ENCODE results near the gene QRSL1. TPM values are rescaled to one million over a fixed set of nuclear protein-coding genes. Genes with fewer than 3 reads are reported as not detected.

The QRSL1 gene
- total and polyA plus RNA-seq, 9 of the 15 experiments (the other 6 are each of a cell fraction or from before 2014, with no cell fraction given) = 14.6 to 31.5 (median 23.0) TPM

GRCh38 chr6:106637717-106638341 is 8.5 kb downstream of the QRSL1 start (continued):
- TF ChIP-seq FOXA3 (CRISPR knock-in tag; conservative IDR thresholded peaks at IDR 0.05 in 1 of 2, IDR thresholded peaks at IDR 0.05 in 1 of 2) = 0 out of 4 replicates have a peak, but pooled peaks of 1 of the 2 experiments have one; percentile 19
- no peak for TF ChIP-seq HIVEP1 (CRISPR knock-in tag; IDR thresholded peaks at IDR 0.05)
- no peak for TF ChIP-seq KLF6 (CRISPR knock-in tag; IDR thresholded peaks at IDR 0.05; ENCODE audit: borderline replicate concordance)
- TF ChIP-seq ADNP (tag; IDR thresholded peaks at IDR 0.05) = no peak
- TF ChIP-seq CBX1 (IDR thresholded peaks at IDR 0.05; ENCODE audit: low read depth) = no peak
- TF ChIP-seq ZNF511 (CRISPR knock-in tag; IDR thresholded peaks at IDR 0.05) = no peak
- no peak for TF ChIP-seq ZNF274 (IDR thresholded peaks at IDR 0.05; ENCODE audit: borderline replicate concordance, low read depth, low read length)
- TF ChIP-seq MEIS2 (IDR thresholded peaks at IDR 0.05; ENCODE audit: partially characterized antibody) = peak; percentile 84

GRCh38 chr6:106639812-106640211 is 10.4 kb downstream of the QRSL1 start:
- H3K9ac ChIP-seq (ENCODE audit: insufficient read depth in 1 of 2, low read depth in 2 of 2, low read length in 2 of 2) = no peak overlapping the region
- peaks cover 3% of the 10 kb centered on the region for H3K9me1 ChIP-seq (ENCODE audit: control insufficient read depth, insufficient read depth, low read length)
- H3K9me3 ChIP-seq (replicated peaks; ENCODE audit: control insufficient read depth, insufficient read depth, low read depth, low read length) = no peaks in the 10 kb centered on the region
- peaks cover 3 to 9% of the 10 kb centered on the region in 2 experiments; a peak in 4 of 5 replicates for H3K4me1 ChIP-seq (replicated peaks in 1 of 2; ENCODE audit: control insufficient read depth in 2 of 2, insufficient read depth in 2 of 2, low read length in 2 of 2)
- H3K79me2 ChIP-seq (ENCODE audit: control insufficient read depth, insufficient read depth, low read length) = peaks cover 43% of the 10 kb centered on the region
- in situ Hi-C loops (cut with MboI) = no loop called here
- ATAC-seq (no peak), DNase-seq (ENCODE audit: extremely low read depth in 1 of 4, low spot score in 3 of 4) (no peak), FAIRE-seq (no peak)
- no peak overlapping the region for H2AFZ ChIP-seq (ENCODE audit: low read depth, low read length)
- H3K4me3 ChIP-seq = no peak overlapping the region
- POLR2A ChIA-PET = no interaction called here
- intact Hi-C loops (cut with micrococcal nuclease) = no loop called here
- H4K20me1 ChIP-seq (replicated peaks; ENCODE audit: control insufficient read depth, insufficient read depth, low read length) = peaks cover 5% of the 10 kb centered on the region; the same call in 1 of the 2 replicates
- TF ChIP-seq ZNF316 (IDR thresholded peaks at IDR 0.05) (no peak), XRCC5 (IDR thresholded peaks at IDR 0.05; ENCODE audit: low read depth, low read length) (no peak), PHB2 (IDR thresholded peaks at IDR 0.05; ENCODE audit: low read depth) (no peak), CHD1 (IDR thresholded peaks at IDR 0.05; ENCODE audit: low read length) (no peak), NELFE (IDR thresholded peaks at IDR 0.05; ENCODE audit: insufficient read depth, insufficient read length) (no peak), ZNF408 (CRISPR knock-in tag; IDR thresholded peaks at IDR 0.05; ENCODE audit: low read depth) (no peak), RBM17 (IDR thresholded peaks at IDR 0.05; ENCODE audit: borderline replicate concordance, low read depth, low read length) (no peak), SMC3 (conservative IDR thresholded peaks at IDR 0.05; ENCODE audit: insufficient read depth, low read depth, low read length) (no peak), ZNF668 (CRISPR knock-in tag; IDR thresholded peaks at IDR 0.05) (no peak), RB1 (IDR thresholded peaks at IDR 0.05; ENCODE audit: low read depth) (no peak)
- no peak overlapping the region for H3K27ac ChIP-seq (ENCODE audit: extremely low read depth, low read depth, low read length)
- no peak overlapping the region for H3K4me2 ChIP-seq (ENCODE audit: insufficient read depth, low read length)
- H3K27me3 ChIP-seq (ENCODE audit: control insufficient read depth in 2 of 2, insufficient read depth in 2 of 2, low read length in 2 of 2) = no peaks in the 10 kb centered on the region
- WGBS (ENCODE audit: insufficient coverage, low coverage, missing lambda C conversion rate) = 68% methylated on average over 4 of the region's 4 CpGs
- CTCF ChIA-PET (ENCODE audit: low intra/inter-chr PET ratio) = no interaction called here
- H3K36me3 ChIP-seq (ENCODE audit: control insufficient read depth, insufficient read depth, low read length) = peaks cover 54% of the 10 kb centered on the region
- no TSS peak for BruUV-seq (replicated peaks)

Data from K562 (cell line).